Ovary (tissue), 9 donors: Measurements from ENCODE around the gene AQP12A. TPM values are rescaled to one million over a fixed set of nuclear protein-coding genes. Genes with fewer than 3 reads are reported as not detected.

Experiments
- DNase-seq, 5 donors: peaks; one replicate each; pipeline ENCODE4 v3.0.0-alpha.2; 2019 to 2020
- H3K27ac ChIP-seq, 2 donors: fragments of 200-600 bp; one replicate each; pipeline versions ENCODE4 v1.5.1 to v1.8.0; 2019 to 2022
- H3K27me3 ChIP-seq: fragments of 200-600 bp; one replicate; pipeline ENCODE4 v1.8.0; 2022
- H3K36me3 ChIP-seq: fragments of 200-600 bp; sonication (generic); one replicate; pipeline ENCODE4 v1.5.1; 2019
- H3K4me1 ChIP-seq: one replicate; pipeline ENCODE4 v1.8.1; 2013; ENCODE audit warnings: mild to moderate bottlenecking, moderate library complexity; ENCODE audit not compliant: insufficient read depth
- H3K4me3 ChIP-seq: fragments of 200-600 bp; sonication (generic); one replicate; pipeline ENCODE4 v1.5.1; 2017
- H3K9me3 ChIP-seq, 2 donors: fragments of 200-600 bp in 1 of 2; sonication (generic) in 1 of 2; one replicate each; pipeline versions ENCODE4 v1.5.1 to v1.8.1; 2013 to 2019; ENCODE audit warnings: mild to moderate bottlenecking in 1 of 2, moderate library complexity in 1 of 2
- EP300 ChIP-seq: sonication (generic); formaldehyde crosslinking; IDR thresholded peaks from one replicate; pipeline ENCODE4 v1.6.1; 2017; ENCODE audit warnings: antibody characterized with exemption
- POLR2A ChIP-seq: fragments of 450-650 bp; IDR thresholded peaks from one replicate; pipeline ENCODE4 v1.6.1; 2017; ENCODE audit warnings: antibody characterized with exemption, mild to moderate bottlenecking, moderate library complexity
- WGBS, 3 donors: extraction: QIAGEN DNeasy Blood & Tissue Kit in 1 of 3; methylation state at CpG; one replicate each; pipeline versions ENCODE4 v1.1.5 to v1.1.7; 2013 to 2017; 5-methylcytosine and 5-hydroxymethylcytosine counted together
- intact Hi-C, 4 donors: fragments of 100-400 bp; cut with DNase I; formaldehyde crosslinking; loops; one replicate each; pipeline versions ENCODE4 v1.11.0 to v1.15.1; 2022 to 2023
- polyA plus RNA-seq, 2 donors: library from polyadenylated mRNA; stranded (reverse); fragments of 200-250 nt in 1 of 2; fragments of 350-450 nt in 1 of 2; fragmentation: Illumina TruSeq in 1 of 2; extraction: RNeasy Lipid Tissue Mini Kit (QIAGEN cat#74804) in 1 of 2; gene quantifications; one replicate each; pipeline ENCODE4 v1.2.3, GENCODE V29; 2013 to 2014
- total RNA-seq, 7 donors: library from RNA; depleted of rRNA in 2 of 7; stranded (reverse); fragments of >200 nt in 2 of 7; fragmentation: NEBNext Ultra II Directional in 3 of 7; extraction: Animal tissue kit (Norgen Biotek cat#: 25700) in 3 of 7; gene quantifications; one replicate each; pipeline versions ENCODE4 v1.1.0 to v1.2.4, GENCODE V29; 2016 to 2023
- TF ChIP-seq, protein P1 (sequence below), 3 donors: fragments of 450-650 bp in 2 of 3; fragments of 200-600 bp in 1 of 3; IDR thresholded peaks; one replicate each; pipeline versions ENCODE4 v1.5.1 to v1.8.0; 2016 to 2022; ENCODE audit warnings: antibody characterized with exemption in 3 of 3, mild to moderate bottlenecking in 1 of 3
- donor health status: DM: no; HTN: no; CAD: no; lungs with moderate emphysema.
- donor health status: DM: no; HTN: no; CAD: no.
- donor health status: Bipolar disorder and iron deficiency.
- donor health status: DM: yes; HTN: yes; CAD: no.
- donor health status: DM: no; HTN: no; CAD: no.
- donor health status: DM: yes; HTN: yes; CAD: no.

Gene AQP12A
- total and polyA plus RNA-seq, 9 donors, result not detected

DNA sequence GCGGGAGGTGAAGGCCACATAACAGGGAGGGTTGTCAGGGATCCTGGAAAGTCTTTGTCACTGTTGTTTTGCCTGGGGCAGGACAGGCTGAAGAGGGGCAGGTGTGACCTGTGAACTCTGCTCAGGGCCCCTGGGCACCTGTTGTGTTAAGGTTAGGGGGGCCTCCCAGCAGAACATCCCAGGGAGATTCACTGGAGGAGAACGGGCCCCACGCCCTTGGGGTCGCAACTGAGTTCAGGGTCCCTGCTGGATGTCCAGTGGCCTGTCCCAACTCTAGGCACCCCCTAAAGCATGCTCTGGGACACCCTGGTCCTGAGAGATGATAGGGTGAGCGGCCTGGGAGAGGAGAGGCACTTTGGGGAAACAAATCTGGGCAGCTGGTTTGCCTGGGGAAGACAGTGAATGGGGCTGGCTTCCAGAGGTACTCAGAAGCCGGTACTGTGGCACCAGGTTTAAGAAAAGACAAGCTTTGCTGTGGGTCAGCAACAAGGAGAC lies 43.5 kb upstream of the AQP12A start:
- no peaks in the 10 kb centered on the region for H3K4me1 ChIP-seq
- peaks cover 0 to 3% of the 10 kb centered on the region in 2 donors for H3K9me3 ChIP-seq
- H3K36me3 ChIP-seq, result no peaks in the 10 kb centered on the region
- 72 to 83% (median 76%) methylated on average over 6 of the region's 6 CpGs for whole genome bisulfite sequencing, 3 donors
- DNase-seq, result no peak
- H3K27ac ChIP-seq, result no peak overlapping the region
- intact Hi-C loops, result no loop called here
- no peak overlapping the region for H3K4me3 ChIP-seq
- TF ChIP-seq, protein P1, sequence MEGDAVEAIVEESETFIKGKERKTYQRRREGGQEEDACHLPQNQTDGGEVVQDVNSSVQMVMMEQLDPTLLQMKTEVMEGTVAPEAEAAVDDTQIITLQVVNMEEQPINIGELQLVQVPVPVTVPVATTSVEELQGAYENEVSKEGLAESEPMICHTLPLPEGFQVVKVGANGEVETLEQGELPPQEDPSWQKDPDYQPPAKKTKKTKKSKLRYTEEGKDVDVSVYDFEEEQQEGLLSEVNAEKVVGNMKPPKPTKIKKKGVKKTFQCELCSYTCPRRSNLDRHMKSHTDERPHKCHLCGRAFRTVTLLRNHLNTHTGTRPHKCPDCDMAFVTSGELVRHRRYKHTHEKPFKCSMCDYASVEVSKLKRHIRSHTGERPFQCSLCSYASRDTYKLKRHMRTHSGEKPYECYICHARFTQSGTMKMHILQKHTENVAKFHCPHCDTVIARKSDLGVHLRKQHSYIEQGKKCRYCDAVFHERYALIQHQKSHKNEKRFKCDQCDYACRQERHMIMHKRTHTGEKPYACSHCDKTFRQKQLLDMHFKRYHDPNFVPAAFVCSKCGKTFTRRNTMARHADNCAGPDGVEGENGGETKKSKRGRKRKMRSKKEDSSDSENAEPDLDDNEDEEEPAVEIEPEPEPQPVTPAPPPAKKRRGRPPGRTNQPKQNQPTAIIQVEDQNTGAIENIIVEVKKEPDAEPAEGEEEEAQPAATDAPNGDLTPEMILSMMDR (IDR thresholded peaks at IDR 0.05), result no peak
- TF ChIP-seq EP300 (no peak), POLR2A (no peak)
- no peaks in the 10 kb centered on the region for H3K27me3 ChIP-seq

DNA sequence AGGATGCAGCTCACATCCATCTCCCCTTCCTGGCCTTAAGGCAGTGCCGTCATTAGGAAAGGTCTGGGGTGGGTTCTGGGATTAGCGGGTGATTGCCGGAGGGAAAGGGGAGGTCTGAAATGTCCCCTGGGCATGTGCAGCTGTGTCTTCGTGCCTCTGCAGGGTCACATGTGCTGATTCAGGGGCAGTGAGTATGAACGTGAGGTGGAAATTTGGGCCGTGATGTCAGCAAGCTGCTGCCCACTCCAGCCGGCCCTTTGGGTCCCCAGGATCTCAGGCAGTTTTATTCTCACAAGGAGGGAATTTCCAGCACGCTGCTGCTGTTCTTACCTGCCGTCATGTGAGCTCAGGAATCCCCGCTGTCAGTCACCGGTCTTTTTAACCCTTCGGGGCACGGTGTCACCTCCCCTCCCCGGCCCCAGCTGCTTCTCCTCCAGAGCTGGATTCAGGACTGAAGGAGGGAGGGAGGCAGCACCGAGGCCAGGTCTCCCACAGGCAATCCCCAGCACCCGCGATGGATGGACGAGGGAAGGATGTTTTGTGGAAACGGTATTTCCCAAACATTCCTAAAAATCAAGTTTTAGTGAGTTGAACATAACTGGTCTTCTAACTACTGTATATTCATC lies 42.9 kb upstream of the AQP12A start:
- no peak for DNase-seq
- Histone ChIP-seq H3K36me3 (no peaks in the 10 kb centered on the region), H3K9me3 (peaks cover 0 to 3% of the 10 kb centered on the region in 2 donors), H3K4me1 (no peaks in the 10 kb centered on the region), H3K27me3 (no peaks in the 10 kb centered on the region), H3K4me3 (no peak overlapping the region), H3K27ac (no peak overlapping the region)
- intact Hi-C loops, result no loop called here
- TF ChIP-seq, protein P1 (IDR thresholded peaks at IDR 0.05), result no peak
- TF ChIP-seq EP300 (no peak), POLR2A (no peak)
- WGBS, 3 donors, result 26 to 31% (median 30%) methylated on average over 19 of the region's 19 CpGs

DNA sequence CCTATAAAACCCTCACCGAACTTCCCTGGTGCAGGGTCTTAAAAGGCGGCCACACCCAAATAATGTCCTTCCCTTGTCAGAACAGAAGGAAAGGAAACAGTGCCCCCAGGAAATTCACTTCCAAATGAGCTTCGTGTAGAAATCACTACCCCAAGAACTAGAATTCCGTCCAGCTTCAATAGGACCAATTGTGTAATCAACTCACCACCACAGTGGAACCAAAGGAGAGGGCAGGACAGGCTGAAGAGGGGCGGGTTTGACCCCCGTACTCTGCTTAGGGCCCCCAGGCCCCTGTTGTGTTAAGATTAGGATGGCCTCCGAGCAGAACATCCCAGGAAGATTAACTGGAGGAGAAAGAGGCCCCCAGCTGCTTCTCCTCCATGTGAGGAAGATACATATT lies 42.3 kb upstream of the AQP12A start:
- no peaks in the 10 kb centered on the region for H3K27me3 ChIP-seq
- TF ChIP-seq EP300 (no peak), POLR2A (no peak)
- no peaks in the 10 kb centered on the region for H3K36me3 ChIP-seq
- H3K27ac ChIP-seq, result no peak overlapping the region
- no peaks in the 10 kb centered on the region for H3K4me1 ChIP-seq
- WGBS, 3 donors, result 44 to 52% (median 45%) methylated on average over 7 of the region's 7 CpGs
- intact Hi-C loops, result no loop called here
- no peak for DNase-seq
- no peak overlapping the region for H3K4me3 ChIP-seq
- peaks cover 0 to 3% of the 10 kb centered on the region in 2 donors for H3K9me3 ChIP-seq

DNA sequence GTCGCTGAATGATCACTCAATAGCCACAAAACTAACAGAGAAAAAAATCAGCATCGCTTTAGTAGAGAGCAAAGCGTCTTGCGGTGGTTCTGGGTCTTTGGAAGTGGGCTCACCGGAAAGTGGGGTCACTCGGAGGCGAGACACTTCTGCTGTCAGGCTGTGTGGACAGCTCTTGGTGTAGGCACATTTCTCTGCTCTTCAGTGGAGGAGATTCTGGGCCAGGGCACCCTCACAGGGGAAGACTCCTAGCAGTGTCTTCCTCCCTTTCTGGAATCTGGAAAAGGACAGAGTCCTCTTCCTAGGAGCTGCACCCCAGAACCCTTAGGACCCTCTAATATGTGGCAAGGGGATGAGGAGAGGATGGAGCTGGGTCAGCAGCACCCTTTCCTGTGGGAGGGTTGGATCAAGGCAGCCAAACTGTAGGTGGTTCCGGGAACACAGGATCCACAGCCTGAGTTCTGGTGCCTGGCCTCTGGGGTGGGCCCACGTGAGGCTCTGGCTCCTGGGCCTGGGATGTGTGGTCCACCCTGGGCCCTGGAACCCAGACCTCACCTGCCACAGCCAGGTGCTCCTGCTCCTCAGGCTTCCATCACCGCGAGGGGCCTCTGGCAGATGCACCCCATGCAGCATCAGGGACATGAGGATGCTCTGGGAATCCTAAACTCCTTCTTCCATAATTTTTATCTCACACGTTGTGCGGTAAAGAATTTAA lies 41.3 kb upstream of the AQP12A start:
- H3K27me3 ChIP-seq, result no peaks in the 10 kb centered on the region
- intact Hi-C loops, result no loop called here
- DNase-seq, result no peak
- TF ChIP-seq EP300 (no peak), POLR2A (no peak)
- TF ChIP-seq, protein P1 (IDR thresholded peaks at IDR 0.05), result no peak
- 82 to 89% (median 87%) methylated on average over 13 of the region's 13 CpGs for WGBS, 3 donors
- H3K27ac ChIP-seq, result no peak overlapping the region
- peaks cover 0 to 7% of the 10 kb centered on the region in 2 donors for H3K9me3 ChIP-seq
- H3K36me3 ChIP-seq, result no peaks in the 10 kb centered on the region
- no peaks in the 10 kb centered on the region for H3K4me1 ChIP-seq
- no peak overlapping the region for H3K4me3 ChIP-seq

DNA sequence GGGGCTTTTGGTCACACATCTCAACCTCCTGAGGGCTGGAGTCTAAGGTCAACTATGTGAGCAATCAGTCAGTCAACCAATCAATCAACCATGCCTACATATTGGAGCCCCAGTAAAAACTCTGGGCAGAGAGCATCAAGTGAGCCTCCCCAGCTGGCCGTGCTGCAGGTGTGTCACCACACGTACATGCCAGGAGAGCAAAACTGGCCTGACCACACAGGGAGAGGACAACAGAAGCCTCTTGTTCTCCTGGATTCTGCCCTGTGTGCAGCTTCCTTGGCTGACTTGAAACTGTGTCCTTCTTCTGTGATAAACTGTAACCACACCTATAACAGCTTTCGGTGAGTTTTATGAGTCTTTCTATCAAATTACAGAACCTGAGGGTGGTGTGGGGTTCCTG lies 40.5 kb upstream of the AQP12A start:
- 72 to 83% (median 79%) methylated on average over 3 of the region's 3 CpGs for WGBS, 3 donors
- no peaks in the 10 kb centered on the region for H3K36me3 ChIP-seq
- peaks cover 0 to 7% of the 10 kb centered on the region in 2 donors for H3K9me3 ChIP-seq
- intact Hi-C loops, result no loop called here
- no peak overlapping the region for H3K4me3 ChIP-seq
- H3K27me3 ChIP-seq, result no peaks in the 10 kb centered on the region
- H3K27ac ChIP-seq, result no peak overlapping the region
- DNase-seq, result no peak
- H3K4me1 ChIP-seq, result no peaks in the 10 kb centered on the region
- no peak for TF ChIP-seq POLR2A
